PC-9 (cell line): ENCODE measurements around the gene SLC41A3.

Experiments used
- CTCF ChIP-seq: fragments of 200-600 bp; sonication (generic); conservative IDR thresholded peaks from 2 replicates; pipeline ENCODE4 v1.6.1; 2017; ENCODE audit warnings: mixed run types, antibody characterized with exemption, mild to moderate bottlenecking, moderate library complexity
- EZH2 ChIP-seq: fragments of 200-600 bp; sonication (generic); IDR thresholded peaks from 2 replicates; pipeline ENCODE4 v1.8.0; 2017; ENCODE audit warnings: antibody characterized with exemption, low read depth

- no peak for TF ChIP-seq CTCF
- TF ChIP-seq EZH2 = no peak
These were observed 49.2 kb downstream of the SLC41A3 start for GRCh38 chr3:126034481-126035361.
